Liver (tissue), 9 donors: ENCODE measurements around the gene CD8B2. TPM values are rescaled to one million over a fixed set of nuclear protein-coding genes. Genes with fewer than 3 reads are reported as not detected.
"Not testable (repeated sequence)": the region's sequence is repeated elsewhere in the genome, so short reads cannot be mapped to it uniquely, and the experiment has no call there.

Experiments used
- DNase-seq: peaks from one replicate; pipeline ENCODE4 v3.0.0-alpha.2; 2017; ENCODE audit warnings: low spot score
- H3K27ac ChIP-seq, 2 donors: one replicate each; pipeline ENCODE4 v1.7.0; 2013; ENCODE audit warnings: inconsistent platforms in 2 of 2, low read length in 2 of 2, control low read depth in 1 of 2, low read depth in 1 of 2, mild to moderate bottlenecking in 1 of 2
- H3K27me3 ChIP-seq, 4 donors: one replicate each; pipeline versions ENCODE4 v1.6.1 to v1.7.0; 2013; ENCODE audit warnings: low read length in 3 of 4, inconsistent platforms in 1 of 4, mild to moderate bottlenecking in 1 of 4, moderate library complexity in 1 of 4; ENCODE audit not compliant: control insufficient read depth in 4 of 4, insufficient read depth in 4 of 4
- H3K36me3 ChIP-seq, 4 donors: one replicate each; pipeline versions ENCODE4 v1.6.1 to v1.7.0; 2013; ENCODE audit warnings: low read length in 3 of 4, mild to moderate bottlenecking in 3 of 4, low read depth in 1 of 4, moderate library complexity in 1 of 4; ENCODE audit not compliant: control insufficient read depth in 4 of 4, insufficient read depth in 3 of 4
- H3K4me1 ChIP-seq, 4 donors: one replicate each; pipeline versions ENCODE4 v1.6.1 to v1.7.0; 2013; ENCODE audit warnings: low read length in 3 of 4, mild to moderate bottlenecking in 3 of 4, moderate library complexity in 1 of 4; ENCODE audit not compliant: control insufficient read depth in 4 of 4, insufficient read depth in 4 of 4
- H3K4me3 ChIP-seq, 3 donors: one replicate each; pipeline versions ENCODE4 v1.6.1 to v1.7.0; 2013; ENCODE audit warnings: low read length in 3 of 3, control low read depth in 1 of 3, low read depth in 1 of 3, mild to moderate bottlenecking in 1 of 3
- H3K9ac ChIP-seq, 2 donors: one replicate each; pipeline ENCODE4 v1.7.0; 2013; ENCODE audit warnings: low read length in 2 of 2, mild to moderate bottlenecking in 2 of 2, moderate library complexity in 2 of 2, control low read depth in 1 of 2, low read depth in 1 of 2
- H3K9me3 ChIP-seq, 4 donors: one replicate each; pipeline versions ENCODE4 v1.6.1 to v1.7.0; 2013; ENCODE audit warnings: low read length in 3 of 4; ENCODE audit not compliant: control insufficient read depth in 4 of 4
- WGBS: extraction: QIAGEN DNeasy Blood & Tissue Kit; methylation state at CpG from one replicate; pipeline ENCODE4 v1.1.7; 2013; 5-methylcytosine and 5-hydroxymethylcytosine counted together
- polyA plus RNA-seq, 2 donors: library from polyadenylated mRNA; stranded (reverse) in 1 of 2; unstranded in 1 of 2; fragments of 200-250 nt in 1 of 2; fragments of >200 nt in 1 of 2; fragmentation: Nextera tagmentation in 1 of 2; extraction: Ambion mirVana in 1 of 2; gene quantifications; one replicate each; pipeline versions ENCODE4 v1.2.1 to v1.2.3, GENCODE V29; 2013 to 2015
- total RNA-seq, 2 donors: library from RNA; depleted of rRNA; stranded (reverse); fragments of >200 nt; gene quantifications; one replicate each; pipeline ENCODE4 v1.2.3, GENCODE V29; 2014
- donor health status: healthy.
- donor health status: healthy.
- donor health status: healthy.
- donor health status: healthy.
- donor health status: healthy.

CD8B2 gene
- total and polyA plus RNA-seq, 4 donors = under 0.01 to 0.05 TPM; not detected in 2

- not testable (repeated sequence) for H3K36me3 ChIP-seq, H3K9ac ChIP-seq, H3K9me3 ChIP-seq, H3K4me1 ChIP-seq, H3K4me3 ChIP-seq, H3K27ac ChIP-seq, H3K27me3 ChIP-seq, DNase-seq
- WGBS = 73% methylated on average over 6 of the region's 6 CpGs
Measured at GRCh38 chr2:106489701-106490100, 2.5 kb downstream of the CD8B2 start.

- not testable (repeated sequence) for H3K27me3 ChIP-seq, DNase-seq, H3K36me3 ChIP-seq, H3K9ac ChIP-seq, H3K4me3 ChIP-seq, H3K27ac ChIP-seq, H3K4me1 ChIP-seq, H3K9me3 ChIP-seq
- 83% methylated on average over 6 of the region's 6 CpGs for WGBS
Measured at GRCh38 chr2:106492399-106492798, 5.2 kb downstream of the CD8B2 start.

- not testable (repeated sequence) for H3K27me3 ChIP-seq, H3K36me3 ChIP-seq, H3K4me1 ChIP-seq, H3K9ac ChIP-seq, H3K9me3 ChIP-seq, H3K27ac ChIP-seq, H3K4me3 ChIP-seq, DNase-seq
- 63% methylated on average over 6 of the region's 6 CpGs for WGBS
Measured at GRCh38 chr2:106492913-106493312, 5.7 kb downstream of the CD8B2 start.

- not testable (repeated sequence) for DNase-seq
Measured at GRCh38 chr2:106498549-106498948, 11.4 kb downstream of the CD8B2 start.

GRCh38 chr2:106500350-106500749, 13.2 kb downstream of the CD8B2 start:
- 95% methylated on average over 6 of the region's 7 CpGs for WGBS
- H3K36me3 ChIP-seq, H3K27me3 ChIP-seq, H3K4me3 ChIP-seq, H3K27ac ChIP-seq, H3K4me1 ChIP-seq, H3K9me3 ChIP-seq, H3K9ac ChIP-seq, DNase-seq: not testable (repeated sequence)

More at GRCh38 chr2:106498549-106498948, 11.4 kb downstream of the CD8B2 start:
- H3K4me1 ChIP-seq, H3K4me3 ChIP-seq, H3K27ac ChIP-seq, H3K9me3 ChIP-seq, H3K9ac ChIP-seq, H3K27me3 ChIP-seq, H3K36me3 ChIP-seq: not testable (repeated sequence)
- 80% methylated on average over 1 of the region's 1 CpG for WGBS

GRCh38 chr2:106502351-106502750, 15.2 kb downstream of the CD8B2 start:
- H3K4me1 ChIP-seq, H3K27ac ChIP-seq, H3K9ac ChIP-seq, H3K4me3 ChIP-seq, DNase-seq, H3K36me3 ChIP-seq, H3K9me3 ChIP-seq, H3K27me3 ChIP-seq: not testable (repeated sequence)
- 95% methylated on average over 8 of the region's 8 CpGs for WGBS

- not testable (repeated sequence) for H3K36me3 ChIP-seq, H3K9ac ChIP-seq, H3K9me3 ChIP-seq, H3K27ac ChIP-seq, H3K27me3 ChIP-seq, DNase-seq, H3K4me1 ChIP-seq, H3K4me3 ChIP-seq
- WGBS = 83% methylated on average over 9 of the region's 11 CpGs
Measured at GRCh38 chr2:106504192-106504591, 17.0 kb downstream of the CD8B2 start.

- not testable (repeated sequence) for H3K9me3 ChIP-seq, DNase-seq, H3K4me1 ChIP-seq, H3K36me3 ChIP-seq, H3K27ac ChIP-seq, H3K27me3 ChIP-seq, H3K9ac ChIP-seq, H3K4me3 ChIP-seq
- WGBS = 88% methylated on average over 4 of the region's 4 CpGs
Measured at GRCh38 chr2:106504787-106505186, 17.6 kb downstream of the CD8B2 start.

- H3K4me1 ChIP-seq, DNase-seq, H3K27ac ChIP-seq, H3K4me3 ChIP-seq, H3K9ac ChIP-seq, H3K27me3 ChIP-seq, H3K9me3 ChIP-seq, H3K36me3 ChIP-seq: not testable (repeated sequence)
- 91% methylated on average over 9 of the region's 9 CpGs for WGBS
Measured at GRCh38 chr2:106506002-106506687, 19.0 kb downstream of the CD8B2 start.
